ENCODE results near the gene IGDCC3.

Gene IGDCC3

GRCh38 chr15:65338823-65339222 is 39.0 kb downstream of the IGDCC3 start:
- DNase-seq, result no peak

- no peak for DNase-seq
Measured at GRCh38 chr15:65338366-65338765, 39.4 kb downstream of the IGDCC3 start.

- no peak for DNase-seq
Measured at GRCh38 chr15:65337436-65338070, 40.2 kb downstream of the IGDCC3 start.

- DNase-seq, result no peak
Measured at GRCh38 chr15:65336493-65337435, 41.0 kb downstream of the IGDCC3 start.

- DNase-seq, result no peak
Measured at GRCh38 chr15:65335278-65336055, 42.3 kb downstream of the IGDCC3 start.

GRCh38 chr15:65334586-65335231 is 43.1 kb downstream of the IGDCC3 start:
- DNase-seq, result no peak

- DNase-seq, result no peak
Measured at GRCh38 chr15:65333856-65334255, 43.9 kb downstream of the IGDCC3 start.

GRCh38 chr15:65333148-65333820 is 44.5 kb downstream of the IGDCC3 start:
- DNase-seq, result no peak

- DNase-seq, result no peak
Measured at GRCh38 chr15:65332391-65333147, 45.2 kb downstream of the IGDCC3 start.

GRCh38 chr15:65331811-65332210 is 46.0 kb downstream of the IGDCC3 start:
- no peak for DNase-seq

- no peak for DNase-seq
Measured at GRCh38 chr15:65330934-65331645, 46.7 kb downstream of the IGDCC3 start.

- DNase-seq, result no peak
Measured at GRCh38 chr15:65329984-65330735, 47.6 kb downstream of the IGDCC3 start.

GRCh38 chr15:65329288-65329983 is 48.4 kb downstream of the IGDCC3 start:
- no peak for DNase-seq

- no peak for DNase-seq
Measured at GRCh38 chr15:65328506-65329287, 49.1 kb downstream of the IGDCC3 start.

GRCh38 chr15:65327651-65328393 is 50.0 kb downstream of the IGDCC3 start:
- DNase-seq, result peak in 1 of 4 experiments; percentile 30

GRCh38 chr15:65326818-65327217 is 51.0 kb downstream of the IGDCC3 start:
- DNase-seq, result no peak

GRCh38 chr15:65326117-65326526 is 51.7 kb downstream of the IGDCC3 start:
- peak in 2 of 4 experiments; percentile 9 to 16 for DNase-seq

Data from suppressor macrophage (primary cell).